AG10803 (cell line): ENCODE data around the gene DNAJB1.
A peak's percentile ranks its signal among the peaks of the same experiment; 100 is the strongest.

Experiments used
- DNase-seq: peaks from one replicate; pipeline ENCODE4 v3.0.0; 2010; ENCODE audit warnings: low read depth
- H3K4me3 ChIP-seq: 2 replicates; pipeline ENCODE4 v1.5.1; 2011; ENCODE audit warnings: mild to moderate bottlenecking, low read length, control low read depth
- TF ChIP-seq, protein P1 (sequence below): conservative IDR thresholded peaks from 2 replicates; pipeline ENCODE4 v1.5.1; 2011; ENCODE audit warnings: mild to moderate bottlenecking, low read length, control low read depth, inconsistent platforms

DNAJB1 gene

GRCh38 chr19:14516746-14517438, 1.3 kb downstream of the DNAJB1 start:
- H3K4me3 ChIP-seq = peak overlapping the region; percentile 95
- DNase-seq = no peak
- TF ChIP-seq, protein P1, sequence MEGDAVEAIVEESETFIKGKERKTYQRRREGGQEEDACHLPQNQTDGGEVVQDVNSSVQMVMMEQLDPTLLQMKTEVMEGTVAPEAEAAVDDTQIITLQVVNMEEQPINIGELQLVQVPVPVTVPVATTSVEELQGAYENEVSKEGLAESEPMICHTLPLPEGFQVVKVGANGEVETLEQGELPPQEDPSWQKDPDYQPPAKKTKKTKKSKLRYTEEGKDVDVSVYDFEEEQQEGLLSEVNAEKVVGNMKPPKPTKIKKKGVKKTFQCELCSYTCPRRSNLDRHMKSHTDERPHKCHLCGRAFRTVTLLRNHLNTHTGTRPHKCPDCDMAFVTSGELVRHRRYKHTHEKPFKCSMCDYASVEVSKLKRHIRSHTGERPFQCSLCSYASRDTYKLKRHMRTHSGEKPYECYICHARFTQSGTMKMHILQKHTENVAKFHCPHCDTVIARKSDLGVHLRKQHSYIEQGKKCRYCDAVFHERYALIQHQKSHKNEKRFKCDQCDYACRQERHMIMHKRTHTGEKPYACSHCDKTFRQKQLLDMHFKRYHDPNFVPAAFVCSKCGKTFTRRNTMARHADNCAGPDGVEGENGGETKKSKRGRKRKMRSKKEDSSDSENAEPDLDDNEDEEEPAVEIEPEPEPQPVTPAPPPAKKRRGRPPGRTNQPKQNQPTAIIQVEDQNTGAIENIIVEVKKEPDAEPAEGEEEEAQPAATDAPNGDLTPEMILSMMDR = no peak

- no peak for DNase-seq
- TF ChIP-seq, protein P1 = no peak
- peak overlapping the region; percentile 95 for H3K4me3 ChIP-seq
Measured at GRCh38 chr19:14516048-14516534, 2.1 kb downstream of the DNAJB1 start.

GRCh38 chr19:14515501-14516047, 2.6 kb downstream of the DNAJB1 start:
- DNase-seq = no peak
- H3K4me3 ChIP-seq = peak overlapping the region; percentile 95
- TF ChIP-seq, protein P1 = no peak

GRCh38 chr19:14514215-14514863, 3.9 kb downstream of the DNAJB1 start:
- no peak overlapping the region for H3K4me3 ChIP-seq
- TF ChIP-seq, protein P1 = no peak
- DNase-seq = no peak

DNA sequence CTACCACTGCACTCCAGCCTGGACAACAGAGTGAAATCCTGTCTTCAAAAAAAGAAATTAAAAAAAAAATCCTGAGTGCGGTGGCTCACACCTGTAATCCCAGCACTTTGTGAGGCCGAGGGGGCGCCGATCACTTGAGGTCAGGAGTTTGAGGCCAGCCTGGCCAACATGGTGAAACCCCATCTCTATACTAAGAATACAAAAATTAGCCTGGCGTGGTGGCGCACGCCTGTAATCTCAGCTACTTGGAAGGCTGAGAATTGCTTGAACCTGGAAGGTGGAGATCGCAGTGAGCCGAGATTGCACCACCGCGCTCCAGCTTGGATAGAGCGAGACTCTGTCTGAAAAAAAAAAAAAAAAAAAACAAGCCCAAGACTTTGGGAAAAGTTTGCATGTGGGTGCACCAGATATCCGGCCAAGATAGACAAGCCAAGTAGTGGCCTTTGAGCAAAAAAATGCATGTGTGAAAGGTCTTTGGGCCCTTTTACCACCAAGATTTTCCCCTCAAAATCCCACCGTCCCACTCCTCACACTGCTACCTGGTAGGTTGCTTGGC, 5.7 kb downstream of the DNAJB1 start:
- no peak for DNase-seq
- TF ChIP-seq, protein P1 = no peak
- no peak overlapping the region for H3K4me3 ChIP-seq

DNA sequence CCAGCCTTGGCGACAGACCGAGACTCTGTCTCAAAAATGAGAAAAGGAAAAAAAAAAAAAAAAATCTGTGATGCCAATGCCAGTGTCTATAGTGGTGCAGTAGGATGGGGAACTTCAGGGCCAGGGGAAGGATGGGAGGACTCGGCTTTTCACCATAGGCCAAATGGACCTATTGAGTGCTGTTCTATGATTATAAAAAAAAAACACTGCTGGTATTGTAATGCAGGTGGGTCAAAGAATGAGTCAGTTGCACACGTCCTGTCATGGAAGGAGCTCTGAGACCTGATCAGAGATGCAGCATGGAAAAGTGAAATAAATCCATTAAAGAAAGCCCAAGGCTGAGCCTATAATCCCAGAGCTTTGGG, 7.0 kb downstream of the DNAJB1 start:
- DNase-seq = no peak
- peak overlapping the region; percentile 22; the same call in 1 of the 2 replicates for H3K4me3 ChIP-seq

More for the DNA sequence above, 7.0 kb downstream of the DNAJB1 start:
- TF ChIP-seq, protein P1 = no peak
